Stimulated activated CD8-positive, alpha-beta memory T cell treated with anti-CD3 and anti-CD28 coated beads, Interleukin-15, amount 100 ng/mL, for 1 hour (primary cell): ENCODE data around the gene C12orf56.

Source experiments
- DNase-seq: peaks from one replicate; pipeline ENCODE4 v3.0.0-alpha.2; 2020; ENCODE audit warnings: low read depth

Gene C12orf56

GRCh38 chr12:64390275-64390851 is at the start of gene C12orf56:
Gene C12orf56 (minus strand): TSS chr12:64390758. CDS start chr12:64390565, 193 bp downstream.
- no peak for DNase-seq

- DNase-seq: no peak
These were observed 49.5 kb upstream of the C12orf56 start for GRCh38 chr12:64440100-64440499.

- no peak for DNase-seq
These were observed 43.4 kb upstream of the C12orf56 start for GRCh38 chr12:64433915-64434314.

GRCh38 chr12:64431791-64432190 is 41.2 kb upstream of the C12orf56 start:
- DNase-seq: no peak

- no peak for DNase-seq
These were observed 40.3 kb upstream of the C12orf56 start for GRCh38 chr12:64430886-64431285.

GRCh38 chr12:64428956-64429355 is 38.4 kb upstream of the C12orf56 start:
- no peak for DNase-seq

- no peak for DNase-seq
These were observed 37.4 kb upstream of the C12orf56 start for GRCh38 chr12:64427988-64428387.

- no peak for DNase-seq
These were observed 29.1 kb upstream of the C12orf56 start for GRCh38 chr12:64419696-64420095.

GRCh38 chr12:64418209-64418608 is 27.7 kb upstream of the C12orf56 start:
- DNase-seq: no peak

GRCh38 chr12:64413884-64414283 is 23.3 kb upstream of the C12orf56 start:
- no peak for DNase-seq

GRCh38 chr12:64412459-64412858 is 21.9 kb upstream of the C12orf56 start:
- no peak for DNase-seq

GRCh38 chr12:64411427-64411826 is 20.9 kb upstream of the C12orf56 start:
- DNase-seq: no peak

GRCh38 chr12:64407342-64408223 is 17.0 kb upstream of the C12orf56 start:
- DNase-seq: no peak

- DNase-seq: no peak
These were observed 14.1 kb upstream of the C12orf56 start for GRCh38 chr12:64404470-64405256.

- DNase-seq: peak; percentile 77
These were observed 13.3 kb upstream of the C12orf56 start, which contains the start of gene XPOT for GRCh38 chr12:64403707-64404469. Gene XPOT (plus strand): TSS chr12:64404392. CDS start chr12:64410036, 5,644 bp downstream.

GRCh38 chr12:64402181-64402580 is 11.6 kb upstream of the C12orf56 start:
- DNase-seq: no peak

- DNase-seq: no peak
These were observed 9.5 kb upstream of the C12orf56 start for GRCh38 chr12:64400041-64400440.

GRCh38 chr12:64395739-64396138 is 5.2 kb upstream of the C12orf56 start:
- DNase-seq: no peak

- DNase-seq: no peak
These were observed 1.7 kb upstream of the C12orf56 start for GRCh38 chr12:64392221-64392620.

- DNase-seq: no peak
These were observed 1.4 kb downstream of the C12orf56 start for GRCh38 chr12:64389154-64389553.

GRCh38 chr12:64387197-64387816 is 3.3 kb downstream of the C12orf56 start:
- DNase-seq: no peak
